HEK293T (cell line): Measurements from ENCODE around the gene SERPINE2.
"Not testable (repeated sequence)": the region's sequence is repeated elsewhere in the genome, so short reads cannot be mapped to it uniquely, and the experiment has no call there.

Experiments used
- CTCF ChIA-PET: fragments of 350-600 bp; formaldehyde crosslinking; extraction: SDS; loops from one replicate; lab custom pipeline; 2021; ENCODE audit warnings: antibody characterized with exemption, inconsistent platforms; lab: Yijun Ruan, JAX
- POLR2A ChIA-PET: fragments of 350-600 bp; formaldehyde crosslinking; extraction: SDS; loops from one replicate; lab custom pipeline; 2020; ENCODE audit warnings: antibody characterized with exemption, inconsistent platforms; lab: Yijun Ruan, JAX
- DNase-seq: peaks from one replicate; pipeline ENCODE4 v3.0.0; 2012; ENCODE audit warnings: mixed read lengths; ENCODE audit errors: extremely low spot score
- ARNT ChIP-seq: fragments of 450-650 bp; IDR thresholded peaks from 2 replicates; pipeline ENCODE4 v1.6.1; 2017; ENCODE audit warnings: mild to moderate bottlenecking
- BHLHE40 ChIP-seq: fragments of 450-650 bp; IDR thresholded peaks from 2 replicates; pipeline ENCODE4 v1.6.1; 2016; ENCODE audit warnings: mild to moderate bottlenecking, moderate library complexity, borderline replicate concordance
- CTBP1 ChIP-seq: fragments of 450-650 bp; IDR thresholded peaks from 2 replicates; pipeline ENCODE4 v1.6.1; 2016; ENCODE audit warnings: borderline replicate concordance
- ELF4 ChIP-seq: fragments of 450-650 bp; IDR thresholded peaks from 2 replicates; pipeline ENCODE4 v1.6.1; 2017; ENCODE audit warnings: antibody characterized with exemption
- FOXA1 ChIP-seq: fragments of 450-650 bp; IDR thresholded peaks from 2 replicates; pipeline ENCODE4 v1.6.1; 2016; ENCODE audit warnings: mild to moderate bottlenecking
- FOXK2 ChIP-seq: fragments of 450-650 bp; IDR thresholded peaks from 2 replicates; pipeline ENCODE4 v1.6.1; 2016; ENCODE audit warnings: mild to moderate bottlenecking
- FOXM1 ChIP-seq: fragments of 450-650 bp; IDR thresholded peaks from 2 replicates; pipeline ENCODE4 v1.6.1; 2017; ENCODE audit warnings: mild to moderate bottlenecking, borderline replicate concordance
- HDGF ChIP-seq: fragments of 450-650 bp; IDR thresholded peaks from 2 replicates; pipeline ENCODE4 v1.6.1; 2017; ENCODE audit warnings: antibody characterized with exemption, borderline replicate concordance
- L3MBTL2 ChIP-seq: fragments of 450-650 bp; conservative IDR thresholded peaks from 2 replicates; pipeline ENCODE4 v1.6.1; 2016; ENCODE audit warnings: mild to moderate bottlenecking
- LEF1 ChIP-seq: fragments of 450-650 bp; IDR thresholded peaks from 2 replicates; pipeline ENCODE4 v1.6.1; 2017; ENCODE audit warnings: mild to moderate bottlenecking, borderline replicate concordance
- NFRKB ChIP-seq: fragments of 450-650 bp; IDR thresholded peaks from 2 replicates; pipeline ENCODE4 v1.6.1; 2016; ENCODE audit warnings: mild to moderate bottlenecking, moderate library complexity
- PKNOX1 ChIP-seq: fragments of 450-650 bp; IDR thresholded peaks from 2 replicates; pipeline ENCODE4 v1.6.1; 2016
- SP1 ChIP-seq: fragments of 450-650 bp; IDR thresholded peaks from 2 replicates; pipeline ENCODE4 v1.6.1; 2017
- SUZ12 ChIP-seq: fragments of 450-650 bp; IDR thresholded peaks from 2 replicates; pipeline ENCODE4 v1.6.1; 2016; ENCODE audit warnings: mild to moderate bottlenecking
- TARDBP ChIP-seq: fragments of 450-650 bp; IDR thresholded peaks from 2 replicates; pipeline ENCODE4 v1.6.1; 2016
- ZNF384 ChIP-seq: fragments of 450-650 bp; IDR thresholded peaks from 2 replicates; pipeline ENCODE4 v1.6.1; 2016

Gene SERPINE2

GRCh38 chr2:224009605-224010315, 29.3 kb downstream of the SERPINE2 start:
- TF ChIP-seq PKNOX1, result no peak
- no peak for TF ChIP-seq SP1
- no peak for TF ChIP-seq FOXK2
- TF ChIP-seq NFRKB, result no peak
- TF ChIP-seq LEF1, result no peak
- TF ChIP-seq ELF4, result no peak
- TF ChIP-seq SUZ12, result no peak
- no peak for TF ChIP-seq TARDBP
- no peak for TF ChIP-seq CTBP1
- no peak for TF ChIP-seq L3MBTL2
- no peak for TF ChIP-seq HDGF
- no peak for TF ChIP-seq FOXM1
- TF ChIP-seq ARNT, result no peak
- TF ChIP-seq FOXA1, result no peak
- TF ChIP-seq BHLHE40, result no peak
- no peak for TF ChIP-seq ZNF384
- CTCF ChIA-PET, result no interaction called here
- no peak for DNase-seq
- POLR2A ChIA-PET, result no interaction called here

DNA sequence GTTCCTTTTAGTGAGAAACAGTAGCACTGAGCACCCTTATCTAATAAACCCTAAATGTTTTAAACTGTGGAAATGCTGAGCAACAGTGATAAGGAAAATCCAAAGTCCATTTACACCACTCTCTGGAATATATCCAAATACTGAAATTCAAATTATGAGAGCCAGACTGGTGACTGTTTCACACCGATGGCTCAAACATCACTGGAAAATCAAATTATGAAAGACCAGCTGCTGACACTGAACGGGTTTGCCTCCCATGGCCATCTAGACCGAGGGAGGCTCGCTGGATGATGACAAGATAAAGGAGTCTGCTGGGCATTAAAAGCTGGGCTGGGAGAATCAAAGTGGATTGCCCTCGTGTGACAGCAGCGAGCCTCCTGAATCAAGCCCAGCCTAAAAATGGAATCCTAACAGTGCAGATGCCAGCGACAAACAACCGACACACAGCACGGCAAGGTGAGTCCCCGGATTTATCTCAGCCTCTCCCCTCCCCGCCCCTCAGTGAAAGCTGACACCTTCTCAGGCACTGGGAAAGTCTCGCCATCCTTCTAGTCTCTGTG, 30.3 kb downstream of the SERPINE2 start:
- POLR2A ChIA-PET, result interaction anchor here (0.7 kb wide), 1 partner anchor 16 kb away, joined by 3 read pairs; no protein-coding TSS in a partner anchor
- DNase-seq, result no peak
- CTCF ChIA-PET, result no interaction called here
- TF ChIP-seq TARDBP, result no peak
- no peak for TF ChIP-seq FOXA1

DNA sequence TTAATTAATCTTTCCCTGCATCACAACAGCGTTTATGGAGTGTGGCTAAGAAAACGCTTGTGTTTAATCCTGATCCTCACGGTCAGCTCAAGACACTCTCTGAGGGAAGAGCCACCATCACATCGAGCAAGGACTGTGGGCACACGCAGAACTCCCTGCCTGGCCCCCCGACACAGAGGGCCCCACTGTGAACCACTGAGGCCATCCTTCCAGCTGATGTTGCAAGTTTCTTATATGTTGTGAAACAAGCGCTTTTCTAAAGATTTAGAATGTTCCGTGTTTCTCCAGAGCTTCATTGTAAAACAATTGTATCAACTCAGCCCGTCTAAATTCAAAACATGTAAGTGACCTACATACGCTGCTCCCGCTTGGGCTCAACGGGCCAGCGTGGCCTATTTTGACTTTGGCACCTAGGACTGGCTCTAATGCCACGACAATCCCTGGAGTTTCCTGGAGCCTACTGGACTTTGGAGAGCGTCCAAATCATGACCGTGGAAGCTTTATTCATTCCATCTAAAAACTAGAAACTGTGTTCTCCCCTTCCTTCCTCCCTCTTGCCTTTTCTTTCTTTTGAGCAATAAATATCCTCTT, 34.9 kb downstream of the SERPINE2 start:
- no peak for DNase-seq
- ChIA-PET POLR2A (no interaction called here), CTCF (interaction anchor here (3.8 kb wide), 1 partner anchor 11 kb away, joined by 13 read pairs; no protein-coding TSS in a partner anchor)
- TF ChIP-seq BHLHE40 (no peak), SP1 (no peak), FOXA1 (no peak), CTBP1 (no peak), FOXM1 (no peak), ZNF384 (no peak), ELF4 (no peak), ARNT (no peak), HDGF (no peak), LEF1 (no peak), NFRKB (no peak), L3MBTL2 (no peak), TARDBP (no peak), PKNOX1 (no peak), FOXK2 (no peak), SUZ12 (no peak)

DNA sequence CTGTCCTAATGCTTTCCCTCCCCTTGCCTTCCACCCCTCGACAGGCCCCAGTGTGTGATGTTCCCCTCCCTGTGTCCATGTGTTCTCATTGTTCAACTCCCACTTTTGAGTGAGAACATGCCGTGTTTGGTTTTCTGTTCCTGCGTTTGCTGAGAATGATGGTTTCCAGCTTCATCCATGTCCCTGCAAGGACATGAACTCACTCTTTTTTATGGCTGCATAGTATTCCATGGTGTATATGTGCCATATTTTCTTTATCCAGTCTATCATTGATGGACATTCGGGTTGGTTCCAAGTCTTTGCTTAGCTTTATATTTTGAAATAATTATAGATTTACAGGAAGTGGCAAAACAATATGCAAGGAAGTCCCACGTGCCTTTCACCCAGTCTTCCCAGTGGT, 38.4 kb downstream of the SERPINE2 start:
- CTCF ChIA-PET, DNase-seq, POLR2A ChIA-PET: not testable (repeated sequence)

DNA sequence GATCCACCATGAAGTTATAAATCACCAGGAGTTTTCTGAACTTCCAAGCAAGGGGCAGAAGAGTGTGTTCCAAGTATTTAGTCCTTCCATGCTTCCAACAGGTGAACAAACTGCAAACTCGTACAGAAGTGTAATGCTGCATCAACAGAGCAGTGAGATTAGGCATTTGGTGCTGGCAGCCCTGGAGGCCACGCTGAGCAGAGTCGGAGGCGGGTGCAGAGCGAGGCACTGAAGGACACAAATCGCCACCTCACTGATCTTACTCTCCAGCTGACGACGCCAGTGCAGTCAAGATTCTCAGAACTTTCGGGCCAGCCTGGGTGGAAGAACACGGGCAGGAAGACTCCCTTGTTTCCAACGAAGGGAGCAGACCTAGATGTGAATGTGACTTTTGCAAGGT, 39.2 kb downstream of the SERPINE2 start:
- no peak for DNase-seq
- ChIA-PET CTCF (no interaction called here), POLR2A (no interaction called here)
- TF ChIP-seq PKNOX1 (peak; percentile 9; the same call in 1 of the 2 replicates), LEF1 (no peak)

DNA sequence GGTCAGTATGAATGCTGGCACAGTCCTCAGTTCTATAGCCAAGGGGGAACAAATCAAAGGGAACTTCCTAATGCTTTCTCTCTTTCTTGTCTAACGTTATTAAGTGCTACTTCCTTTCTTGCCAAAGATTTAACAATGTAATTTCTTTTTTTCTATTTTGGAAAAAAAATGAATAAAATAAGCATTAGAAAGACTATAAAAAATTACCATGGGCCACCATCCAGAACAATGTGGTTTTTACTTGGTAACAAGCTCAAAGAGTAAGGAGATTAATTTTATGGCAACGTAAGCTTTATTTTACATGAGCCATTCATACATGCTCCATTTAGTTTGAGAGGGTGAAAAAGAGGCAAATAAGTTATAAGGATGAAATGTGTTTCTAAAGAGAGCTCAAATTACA, 40.1 kb downstream of the SERPINE2 start:
- no peak for DNase-seq
- CTCF ChIA-PET, result no interaction called here
- no peak for TF ChIP-seq CTBP1
- no peak for TF ChIP-seq BHLHE40
- TF ChIP-seq L3MBTL2, result no peak
- TF ChIP-seq PKNOX1, result no peak
- TF ChIP-seq ARNT, result no peak
- TF ChIP-seq ZNF384, result no peak
- TF ChIP-seq FOXK2, result no peak
- no peak for TF ChIP-seq FOXA1
- no peak for TF ChIP-seq NFRKB
- TF ChIP-seq LEF1, result no peak
- TF ChIP-seq TARDBP, result no peak
- TF ChIP-seq FOXM1, result no peak
- TF ChIP-seq SP1, result no peak
- POLR2A ChIA-PET, result interaction anchor here (0.7 kb wide), 1 partner anchor 26 kb away, joined by 3 read pairs; no protein-coding TSS in a partner anchor
